Activated effector memory CD4-positive, alpha-beta T cell treated with Interleukin-2 at 50 U/mL for 16 hours (primary cell): ENCODE data around the gene SYNGR3.
"Not testable (repeated sequence)": the region's sequence is repeated elsewhere in the genome, so short reads cannot be mapped to it uniquely, and the experiment has no call there.

Source experiments
- DNase-seq: peaks from one replicate; pipeline ENCODE4 v3.0.0-alpha.2; 2020

Gene SYNGR3

GRCh38 chr16:2030036-2030435 is 40.3 kb downstream of the SYNGR3 start:
- DNase-seq = no peak

DNA sequence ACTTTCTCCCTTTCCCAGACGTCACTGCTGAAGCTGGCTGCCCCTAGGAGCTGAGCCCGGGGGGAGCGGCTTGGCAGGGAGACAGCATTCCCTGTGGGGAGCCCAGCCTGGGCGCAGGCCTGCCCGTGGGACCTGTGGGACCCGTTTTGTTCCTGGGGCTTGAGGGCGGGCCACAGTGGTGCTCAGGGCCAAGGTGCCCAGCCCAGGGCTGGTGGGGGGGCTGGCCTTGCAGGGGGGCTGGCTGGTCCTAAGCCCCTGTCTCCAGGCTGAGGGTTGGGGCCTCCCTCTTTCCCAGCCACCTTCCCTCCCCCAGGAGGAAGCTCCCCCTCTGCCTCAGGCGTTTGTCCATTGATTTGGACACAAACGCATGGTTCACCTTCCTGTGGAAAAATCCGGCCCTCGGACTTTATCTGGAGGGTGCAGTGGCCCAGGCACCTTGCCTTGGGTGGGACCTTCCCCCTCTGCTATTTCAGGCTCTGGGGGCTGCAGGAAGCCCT is 41.4 kb downstream of the SYNGR3 start:
- no peak for DNase-seq

DNA sequence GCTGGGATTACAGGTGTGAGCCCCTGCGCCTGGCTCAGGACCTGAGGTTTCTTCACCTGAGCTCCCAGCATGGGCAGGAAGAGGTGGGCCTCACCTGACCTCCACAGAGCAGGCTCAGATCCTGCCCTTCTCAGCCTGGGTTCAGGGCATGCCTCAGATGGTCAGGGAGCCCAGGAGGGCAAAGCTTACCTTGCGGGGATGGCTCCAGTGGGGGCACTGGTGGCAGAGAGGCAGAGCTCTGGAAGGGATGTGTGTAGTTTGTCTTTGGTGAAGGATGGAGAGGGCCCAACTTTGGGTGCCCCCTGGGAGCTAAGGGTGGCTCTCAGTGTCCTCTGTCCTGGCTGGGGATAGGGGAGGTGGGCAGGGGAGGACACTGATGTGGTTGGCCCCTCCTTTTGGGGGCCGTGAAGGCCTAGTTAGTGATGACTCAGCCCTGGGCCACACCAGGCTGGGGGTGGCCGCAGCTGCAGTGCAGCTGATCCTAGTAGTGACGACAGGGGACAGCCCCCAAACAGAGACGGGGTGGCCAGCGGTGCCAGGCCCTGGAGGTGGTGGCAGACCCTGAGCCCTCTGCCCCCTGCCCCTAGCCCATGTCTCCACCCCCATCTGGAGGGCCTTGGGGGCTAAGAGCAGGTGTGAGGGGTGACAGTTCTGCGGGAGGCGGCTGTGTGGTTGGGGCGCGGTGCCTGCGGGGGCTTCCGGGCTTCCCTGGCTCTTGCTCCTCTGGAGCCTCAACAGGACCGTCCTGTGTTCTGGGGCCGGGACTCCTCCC is 42.7 kb downstream of the SYNGR3 start:
- no peak for DNase-seq

GRCh38 chr16:2033057-2033908 is 43.5 kb downstream of the SYNGR3 start:
- no peak for DNase-seq

DNA sequence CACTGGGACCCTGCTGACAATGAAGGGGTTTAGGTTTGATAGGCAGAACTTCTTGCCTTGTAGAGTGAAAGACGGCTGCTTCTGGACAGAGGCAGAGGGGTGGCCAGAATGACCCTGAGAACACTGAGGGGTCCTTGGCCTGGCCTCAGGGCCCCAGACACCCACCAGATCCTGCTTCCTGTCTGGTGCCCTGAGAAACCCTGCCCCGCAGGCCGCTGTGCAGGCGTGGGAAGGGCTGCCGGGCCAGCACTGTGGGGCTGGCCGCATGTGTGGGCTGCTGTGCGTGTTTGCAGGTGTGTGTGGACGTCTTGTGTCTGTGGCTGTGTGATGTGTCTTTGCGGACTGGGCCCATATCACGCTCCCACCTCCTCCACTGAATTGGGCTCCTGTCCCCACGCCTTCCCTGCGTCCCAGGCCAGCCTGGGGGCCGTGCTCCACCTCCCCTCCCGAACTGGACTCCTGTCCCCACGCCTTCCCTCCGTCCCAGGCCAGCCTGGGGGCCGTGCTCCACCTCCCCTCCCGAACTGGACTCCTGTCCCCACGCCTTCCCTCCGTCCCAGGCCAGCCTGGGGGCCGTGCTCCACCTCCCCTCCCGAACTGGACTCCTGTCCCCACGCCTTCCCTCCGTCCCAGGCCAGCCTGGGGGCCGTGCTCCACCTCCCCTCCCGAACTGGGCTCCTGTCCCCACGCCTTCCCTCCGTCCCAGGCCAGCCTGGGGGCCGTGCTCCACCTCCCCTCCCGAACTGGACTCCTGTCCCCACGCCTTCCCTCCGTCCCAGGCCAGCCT is 44.3 kb downstream of the SYNGR3 start:
- DNase-seq = not testable (repeated sequence)

DNA sequence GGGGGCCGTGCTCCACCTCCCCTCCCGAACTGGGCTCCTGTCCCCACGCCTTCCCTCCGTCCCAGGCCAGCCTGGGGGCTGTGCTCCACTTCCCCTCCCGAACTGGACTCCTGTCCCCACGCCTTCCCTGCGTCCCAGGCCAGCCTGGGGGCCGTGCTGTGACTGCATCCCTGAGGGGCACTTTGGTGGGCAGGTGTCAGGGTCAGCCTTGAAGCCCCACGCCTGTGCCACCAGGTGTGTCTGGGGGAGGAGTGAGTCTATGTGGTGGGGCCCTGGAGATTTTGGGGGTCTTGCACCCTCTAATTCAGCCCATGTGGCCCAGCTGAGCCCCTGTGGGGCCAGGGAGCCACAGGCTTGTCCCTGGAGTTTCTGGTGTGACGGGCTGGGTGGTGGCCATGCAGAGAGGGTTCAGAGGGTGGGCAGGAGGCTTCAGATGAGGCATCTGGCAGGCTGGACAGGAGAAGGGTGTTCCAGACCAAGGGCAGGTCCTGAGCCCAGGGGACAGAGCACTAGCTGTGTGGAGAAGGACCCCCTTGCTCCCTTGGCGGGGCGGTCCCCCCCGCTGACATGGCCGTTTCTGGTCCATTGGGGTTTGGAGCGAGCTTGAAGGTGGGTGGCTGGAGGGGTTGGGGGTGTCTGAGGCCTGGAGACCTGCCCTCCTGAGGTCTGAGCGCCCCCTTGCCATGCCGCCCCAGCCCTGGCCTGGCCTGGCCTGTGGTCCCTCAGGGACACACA is 45.1 kb downstream of the SYNGR3 start:
- no peak for DNase-seq

GRCh38 chr16:2035431-2036199 is 45.8 kb downstream of the SYNGR3 start:
- no peak for DNase-seq

- no peak for DNase-seq
Observed at GRCh38 chr16:2036200-2036966, 46.6 kb downstream of the SYNGR3 start.

- no peak for DNase-seq
Observed at GRCh38 chr16:2037115-2037514, 47.3 kb downstream of the SYNGR3 start.

DNA sequence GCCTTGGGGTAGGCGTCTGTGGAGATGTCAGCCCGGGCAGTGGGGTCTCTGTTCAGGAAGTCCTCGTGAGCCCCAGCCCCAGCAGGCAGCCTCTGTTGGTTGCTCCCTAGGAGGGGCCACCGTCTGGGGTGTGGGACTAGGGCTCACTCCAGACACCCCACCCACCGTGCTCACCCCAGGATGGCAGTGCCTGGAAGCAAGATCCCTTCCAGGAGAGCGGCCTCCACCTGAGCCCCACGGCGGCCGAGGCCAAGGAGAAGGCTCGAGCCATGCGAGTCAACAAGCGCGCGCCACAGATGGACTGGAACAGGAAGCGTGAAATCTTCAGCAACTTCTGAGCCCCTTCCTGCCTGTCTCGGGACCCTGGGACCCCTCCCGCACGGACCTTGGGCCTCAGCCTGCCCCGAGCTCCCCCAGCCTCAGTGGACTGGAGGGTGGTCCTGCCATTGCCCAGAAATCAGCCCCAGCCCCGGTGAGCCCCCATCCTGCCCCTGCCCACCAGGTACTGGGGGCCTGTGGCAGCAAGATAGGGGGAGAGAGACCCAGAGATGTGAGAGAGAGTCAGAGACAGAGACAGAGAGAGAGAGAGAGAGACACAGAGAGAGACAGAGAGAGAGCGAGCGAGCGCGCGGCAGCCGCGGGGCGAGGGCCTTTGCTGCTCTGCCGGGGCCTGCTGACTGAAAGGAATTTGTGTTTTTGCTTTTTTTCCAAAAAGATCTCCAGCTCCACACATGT is 48.0 kb downstream of the SYNGR3 start:
- no peak for DNase-seq

GRCh38 chr16:2038382-2039231 is 48.8 kb downstream of the SYNGR3 start:
- no peak for DNase-seq

GRCh38 chr16:2039274-2040031 is 49.7 kb downstream of the SYNGR3 start:
- no peak for DNase-seq

DNA sequence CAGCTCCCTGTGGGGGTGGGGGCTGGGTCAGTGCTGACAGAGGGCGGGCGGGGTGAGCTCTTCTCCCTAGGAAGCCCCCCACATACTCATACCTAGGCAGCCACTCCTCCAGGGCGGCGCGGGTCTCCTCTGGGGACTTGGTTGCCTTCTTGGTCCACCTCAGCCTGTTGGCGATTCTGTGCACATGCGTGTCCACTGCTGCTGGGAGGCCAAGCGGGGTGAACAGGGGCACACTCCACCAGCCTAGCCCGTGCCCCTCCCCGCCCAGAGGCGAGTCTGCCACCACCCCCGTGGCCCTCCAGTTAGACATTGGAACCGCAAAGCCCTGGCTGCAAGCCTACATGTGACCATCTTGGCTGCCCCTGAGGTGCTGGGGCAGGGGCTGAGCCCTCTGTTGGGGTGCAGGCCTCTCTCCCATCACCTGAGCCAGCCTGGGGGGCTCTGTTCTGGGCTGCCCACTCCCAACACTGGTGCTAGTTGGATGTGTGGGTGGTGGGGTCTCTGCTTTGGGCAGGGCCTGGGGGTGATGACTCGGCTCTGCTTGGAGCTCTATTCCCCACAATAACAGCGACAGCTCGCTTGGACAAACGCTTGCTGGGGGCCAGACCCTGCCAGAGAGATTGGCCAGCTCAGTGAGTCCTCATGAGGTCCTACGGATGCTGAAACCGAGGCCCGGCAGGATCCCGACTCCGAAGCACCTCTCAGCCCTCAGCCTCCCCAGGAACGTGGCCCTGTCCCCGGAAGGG is 50.4 kb downstream of the SYNGR3 start:
- DNase-seq = no peak

- DNase-seq = no peak
Observed at GRCh38 chr16:2040787-2041522, 51.2 kb downstream of the SYNGR3 start.

DNA sequence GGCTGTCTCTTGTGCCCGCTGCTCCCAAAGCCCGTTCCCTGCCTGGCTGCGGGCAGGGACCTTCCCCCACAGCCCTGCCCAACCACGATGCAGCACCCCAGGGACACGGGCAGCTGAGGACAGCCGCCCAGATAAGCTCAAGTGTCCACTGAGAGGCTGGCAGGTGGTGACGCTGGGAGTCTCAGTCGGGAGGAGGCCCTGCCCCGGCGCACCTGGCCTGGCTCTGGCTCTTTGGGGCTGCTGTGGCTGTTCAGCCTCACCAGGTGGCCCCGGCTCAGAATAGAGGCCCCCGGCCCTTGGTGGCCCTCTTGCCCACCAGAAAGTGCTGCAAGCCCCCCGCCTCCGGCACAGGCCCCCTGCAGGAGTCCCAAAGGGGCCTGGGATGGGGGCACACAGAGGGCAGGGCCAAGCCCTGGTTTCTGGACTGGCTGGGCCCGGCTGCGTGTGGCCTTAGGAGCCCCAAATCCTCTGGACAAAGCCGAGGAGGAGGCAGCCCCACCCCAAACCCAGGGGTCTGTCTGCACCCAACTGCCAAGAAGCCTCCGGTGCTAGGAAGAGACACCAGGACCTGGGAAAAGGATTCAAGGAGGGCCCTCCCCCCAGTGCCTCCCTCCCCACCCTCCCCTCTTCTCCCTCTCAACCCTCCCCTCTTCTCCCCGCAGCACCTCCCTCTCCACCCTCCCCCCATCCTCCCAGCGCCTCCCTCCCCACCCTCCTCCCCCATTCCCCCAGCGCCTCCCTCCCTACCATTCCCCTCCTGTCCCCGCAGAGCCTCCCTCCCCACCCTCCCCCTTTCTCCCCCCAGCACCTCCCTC is 52.6 kb downstream of the SYNGR3 start:
- no peak for DNase-seq
